ENCODE measurements around the gene PRKAR1B.

DNA sequence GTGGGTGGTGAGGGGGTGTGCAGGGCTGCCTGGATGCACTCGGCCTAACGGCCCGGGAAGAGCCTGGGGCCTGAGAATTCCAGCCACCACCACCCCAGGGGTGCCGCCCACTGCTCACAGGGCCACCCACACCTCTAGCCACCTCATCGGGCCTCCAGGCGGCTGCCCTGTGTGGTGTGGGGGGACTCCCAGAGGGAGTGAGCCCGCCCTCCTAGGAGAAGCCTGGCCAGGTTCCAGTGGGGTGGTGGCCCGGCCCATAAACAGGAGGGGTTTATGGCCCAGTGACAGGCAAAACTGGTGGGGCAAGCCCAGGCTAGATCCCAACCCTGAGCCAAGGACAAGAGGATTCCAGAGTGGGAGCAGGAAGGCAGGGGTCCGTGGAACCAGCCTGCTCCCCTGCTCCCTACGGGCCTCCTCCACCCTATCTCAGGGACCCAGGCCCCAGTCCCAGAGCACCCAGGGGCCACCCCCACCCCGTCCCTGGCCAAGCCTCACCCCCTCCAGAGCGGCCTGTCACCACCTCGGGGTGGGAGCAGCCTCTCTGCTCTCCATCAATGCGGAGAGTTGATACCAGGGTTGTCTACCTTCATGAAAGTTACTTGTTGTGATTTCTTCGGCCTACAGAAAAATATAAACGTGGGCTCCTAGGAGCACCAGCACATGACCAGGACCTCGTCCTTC, 187.2 kb downstream of the PRKAR1B start:
- TF ChIP-seq, protein P1, sequence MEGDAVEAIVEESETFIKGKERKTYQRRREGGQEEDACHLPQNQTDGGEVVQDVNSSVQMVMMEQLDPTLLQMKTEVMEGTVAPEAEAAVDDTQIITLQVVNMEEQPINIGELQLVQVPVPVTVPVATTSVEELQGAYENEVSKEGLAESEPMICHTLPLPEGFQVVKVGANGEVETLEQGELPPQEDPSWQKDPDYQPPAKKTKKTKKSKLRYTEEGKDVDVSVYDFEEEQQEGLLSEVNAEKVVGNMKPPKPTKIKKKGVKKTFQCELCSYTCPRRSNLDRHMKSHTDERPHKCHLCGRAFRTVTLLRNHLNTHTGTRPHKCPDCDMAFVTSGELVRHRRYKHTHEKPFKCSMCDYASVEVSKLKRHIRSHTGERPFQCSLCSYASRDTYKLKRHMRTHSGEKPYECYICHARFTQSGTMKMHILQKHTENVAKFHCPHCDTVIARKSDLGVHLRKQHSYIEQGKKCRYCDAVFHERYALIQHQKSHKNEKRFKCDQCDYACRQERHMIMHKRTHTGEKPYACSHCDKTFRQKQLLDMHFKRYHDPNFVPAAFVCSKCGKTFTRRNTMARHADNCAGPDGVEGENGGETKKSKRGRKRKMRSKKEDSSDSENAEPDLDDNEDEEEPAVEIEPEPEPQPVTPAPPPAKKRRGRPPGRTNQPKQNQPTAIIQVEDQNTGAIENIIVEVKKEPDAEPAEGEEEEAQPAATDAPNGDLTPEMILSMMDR (IDR thresholded peaks at IDR 0.05; ENCODE audit: insufficient read depth, low read depth, low read length), result no peak
- TF ChIP-seq EZH2 (IDR thresholded peaks at IDR 0.05; ENCODE audit: insufficient read depth, low read length), result no peak

All from astrocyte (in vitro differentiated cells and primary cell).